ENCODE data around the gene TULP4. TPM values are rescaled to one million over a fixed set of nuclear protein-coding genes. Genes with fewer than 3 reads are reported as not detected.

TULP4 gene
- total RNA-seq, 1 experiment from 2014 or later = 64.6 TPM

GRCh38 chr6:158286413-158286812 lies 25.9 kb upstream of the TULP4 start:
- Histone ChIP-seq H4K8ac (replicated peaks; ENCODE audit: insufficient read length, low read depth, low read length) (no peak overlapping the region), H3K18ac (ENCODE audit: insufficient read length, low read depth, low read length) (no peak overlapping the region), H2AFZ (ENCODE audit: low read length) (no peak overlapping the region), H3K4ac (ENCODE audit: low read depth, low read length) (no peak overlapping the region), H4K20me1 (ENCODE audit: control insufficient read depth, insufficient read depth, insufficient read length) (no peaks in the 10 kb centered on the region), H3K9me3 (ENCODE audit: control insufficient read depth, low read depth, low read length) (no peaks in the 10 kb centered on the region), H3K23ac (ENCODE audit: insufficient read length, low read depth, low read length) (no peak overlapping the region), H3K23me2 (ENCODE audit: insufficient read length, low read depth, low read length, poor library complexity, severe bottlenecking) (no peaks in the 10 kb centered on the region), H3K79me1 (ENCODE audit: insufficient read depth, low read depth, low read length, poor library complexity, severe bottlenecking) (peaks cover 4% of the 10 kb centered on the region), H3K56ac (ENCODE audit: insufficient read length, low read depth, low read length) (no peak overlapping the region), H3T11ph (ENCODE audit: low read length) (no peak overlapping the region), H3K79me2 (ENCODE audit: insufficient read depth, low read length) (no peaks in the 10 kb centered on the region; the same call in 1 of the 2 replicates), H2AK5ac (ENCODE audit: insufficient read length, low read length) (no peak overlapping the region), H2BK120ac (ENCODE audit: low read depth, low read length, poor library complexity, severe bottlenecking) (no peak overlapping the region), H3K4me1 (ENCODE audit: insufficient read depth, low read length) (peaks cover 6% of the 10 kb centered on the region; the same call in 1 of the 2 replicates), H3K27me3 (ENCODE audit: insufficient read depth, low read length) (no peaks in the 10 kb centered on the region), H3K4me2 (ENCODE audit: insufficient read depth, insufficient read length, low read length) (no peak overlapping the region), H3K9ac (ENCODE audit: extremely low read depth, insufficient read length, low read length) (no peak overlapping the region), H4K91ac (ENCODE audit: insufficient read length, low read depth, low read length) (no peak overlapping the region), H3K14ac (ENCODE audit: insufficient read depth, low read length) (no peak overlapping the region), H2BK15ac (ENCODE audit: low read depth, low read length) (no peak overlapping the region), H4K5ac (ENCODE audit: insufficient read length, low read depth, low read length) (no peak overlapping the region), H2BK12ac (ENCODE audit: insufficient read length, low read depth, low read length) (no peak overlapping the region), H3K27ac (ENCODE audit: insufficient read length, low read depth, low read length) (no peak overlapping the region), H2BK5ac (ENCODE audit: insufficient read length, low read length) (no peak overlapping the region), H2BK20ac (ENCODE audit: low read depth, low read length, poor library complexity, severe bottlenecking) (no peak overlapping the region)
- DNase-seq = no peak
- WGBS (ENCODE audit: extremely low coverage, insufficient read length, low lambda C conversion rate) = no CpG with 5 or more reads among the region's 1 CpG
- Mint-ChIP-seq H3K4me3 (no peak overlapping the region), H3K27me3 (ENCODE audit: low read depth) (no peaks in the 10 kb centered on the region), H3K9me3 (no peaks in the 10 kb centered on the region), H3K4me1 (peaks cover 41% of the 10 kb centered on the region in 2 experiments), H3K36me3 (ENCODE audit: insufficient read depth in 1 of 3, low read depth in 3 of 3) (peaks cover 0 to 5% (median 3%) of the 10 kb centered on the region in 3 experiments; a peak in 3 of 7 replicates), H3K27ac (no peak overlapping the region)
- TF ChIP-seq CTCF (conservative IDR thresholded peaks at IDR 0.05) = no peak

Data from H9 (cell line).